ENCODE data around the gene ZCCHC2. TPM values are rescaled to one million over a fixed set of nuclear protein-coding genes. Genes with fewer than 3 reads are reported as not detected.

The ZCCHC2 gene
- total RNA-seq, 1 donor from 2014 or later = 21.0 TPM

DNA sequence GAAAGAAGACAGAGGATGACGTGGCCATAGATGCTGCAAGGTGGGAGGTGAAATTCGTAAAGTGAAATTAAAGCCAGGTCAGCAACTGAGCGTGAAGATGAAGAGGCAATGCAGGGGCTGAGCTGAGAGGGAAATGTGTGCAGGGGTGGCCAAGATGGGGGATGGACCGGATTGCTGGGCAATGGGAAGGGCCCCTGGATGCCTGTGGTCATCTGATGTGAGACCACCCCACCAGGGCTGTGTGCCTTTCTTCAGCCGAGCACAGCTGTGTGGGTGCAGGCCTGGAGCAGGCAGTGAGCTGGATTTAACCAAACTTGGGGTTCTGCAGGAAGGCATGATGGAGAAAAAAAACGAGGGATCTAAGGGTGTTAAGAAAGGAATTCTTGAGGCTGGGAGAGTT lies 80.4 kb downstream of the ZCCHC2 start:
- peaks cover 4% of the 10 kb centered on the region for H3K4me1 Mint-ChIP-seq (ENCODE audit: unreplicated experiment)
- no peaks in the 10 kb centered on the region for H3K36me3 Mint-ChIP-seq (ENCODE audit: low read depth, unreplicated experiment)
- DNase-seq (ENCODE audit: low spot score) = no peak
- H3K4me3 Mint-ChIP-seq (ENCODE audit: unreplicated experiment) = no peak overlapping the region
- no peaks in the 10 kb centered on the region for H3K9me3 Mint-ChIP-seq (ENCODE audit: unreplicated experiment)
- TF ChIP-seq, protein P1, sequence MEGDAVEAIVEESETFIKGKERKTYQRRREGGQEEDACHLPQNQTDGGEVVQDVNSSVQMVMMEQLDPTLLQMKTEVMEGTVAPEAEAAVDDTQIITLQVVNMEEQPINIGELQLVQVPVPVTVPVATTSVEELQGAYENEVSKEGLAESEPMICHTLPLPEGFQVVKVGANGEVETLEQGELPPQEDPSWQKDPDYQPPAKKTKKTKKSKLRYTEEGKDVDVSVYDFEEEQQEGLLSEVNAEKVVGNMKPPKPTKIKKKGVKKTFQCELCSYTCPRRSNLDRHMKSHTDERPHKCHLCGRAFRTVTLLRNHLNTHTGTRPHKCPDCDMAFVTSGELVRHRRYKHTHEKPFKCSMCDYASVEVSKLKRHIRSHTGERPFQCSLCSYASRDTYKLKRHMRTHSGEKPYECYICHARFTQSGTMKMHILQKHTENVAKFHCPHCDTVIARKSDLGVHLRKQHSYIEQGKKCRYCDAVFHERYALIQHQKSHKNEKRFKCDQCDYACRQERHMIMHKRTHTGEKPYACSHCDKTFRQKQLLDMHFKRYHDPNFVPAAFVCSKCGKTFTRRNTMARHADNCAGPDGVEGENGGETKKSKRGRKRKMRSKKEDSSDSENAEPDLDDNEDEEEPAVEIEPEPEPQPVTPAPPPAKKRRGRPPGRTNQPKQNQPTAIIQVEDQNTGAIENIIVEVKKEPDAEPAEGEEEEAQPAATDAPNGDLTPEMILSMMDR (IDR thresholded peaks at IDR 0.05; ENCODE audit: unreplicated experiment) = no peak
- H3K27ac Mint-ChIP-seq (ENCODE audit: unreplicated experiment) = no peak overlapping the region
- H3K27me3 Mint-ChIP-seq (ENCODE audit: unreplicated experiment) = peaks cover 10% of the 10 kb centered on the region

DNA sequence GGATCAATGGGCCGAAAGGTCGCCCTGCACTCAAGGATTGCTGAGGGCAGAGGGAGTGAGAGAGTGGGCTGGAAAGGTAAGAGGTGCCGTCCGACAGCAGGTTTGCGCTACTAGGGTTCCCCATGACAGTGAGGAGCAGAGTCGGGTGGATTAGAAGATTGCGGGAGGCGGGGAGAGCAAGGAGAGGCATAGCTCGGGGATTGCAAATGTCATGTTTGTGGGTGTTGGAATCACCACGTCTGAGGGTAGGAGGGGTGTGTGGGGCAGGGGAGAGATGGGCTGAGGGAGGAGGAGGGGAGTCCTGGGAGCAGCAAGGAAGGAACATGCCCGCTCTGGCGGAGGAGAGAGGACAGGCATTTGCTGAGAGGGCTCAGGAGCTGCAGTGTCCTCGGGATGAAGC lies 81.2 kb downstream of the ZCCHC2 start:
- no peak overlapping the region for H3K27ac Mint-ChIP-seq (ENCODE audit: unreplicated experiment)
- no peaks in the 10 kb centered on the region for H3K9me3 Mint-ChIP-seq (ENCODE audit: unreplicated experiment)
- TF ChIP-seq, protein P1 (IDR thresholded peaks at IDR 0.05; ENCODE audit: unreplicated experiment) = no peak
- DNase-seq (ENCODE audit: low spot score) = no peak
- no peaks in the 10 kb centered on the region for H3K36me3 Mint-ChIP-seq (ENCODE audit: low read depth, unreplicated experiment)
- H3K4me1 Mint-ChIP-seq (ENCODE audit: unreplicated experiment) = peaks cover 4% of the 10 kb centered on the region
- H3K4me3 Mint-ChIP-seq (ENCODE audit: unreplicated experiment) = no peak overlapping the region
- peaks cover 9% of the 10 kb centered on the region for H3K27me3 Mint-ChIP-seq (ENCODE audit: unreplicated experiment)

DNA sequence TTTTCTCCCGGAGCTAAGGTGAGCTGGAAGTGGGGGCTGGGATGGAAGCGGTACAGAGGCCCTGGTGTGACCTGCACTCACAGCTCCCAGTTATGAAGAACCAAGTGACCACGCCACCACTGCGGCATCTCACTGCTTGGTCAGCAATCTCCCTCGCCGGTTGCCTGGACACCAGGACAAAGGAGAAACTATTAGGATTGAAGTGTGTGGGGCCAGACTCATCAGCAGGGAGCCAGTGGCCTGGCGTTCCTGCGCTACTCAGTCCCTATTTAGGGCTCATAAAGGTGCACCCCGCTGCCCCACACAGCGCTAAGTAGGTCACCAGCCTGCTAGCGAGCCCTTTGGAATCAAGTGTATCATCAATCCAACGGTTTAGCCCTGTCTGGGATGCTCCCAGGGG lies 82.9 kb downstream of the ZCCHC2 start:
- peaks cover 8% of the 10 kb centered on the region for H3K27me3 Mint-ChIP-seq (ENCODE audit: unreplicated experiment)
- peaks cover 13% of the 10 kb centered on the region for H3K4me1 Mint-ChIP-seq (ENCODE audit: unreplicated experiment)
- H3K36me3 Mint-ChIP-seq (ENCODE audit: low read depth, unreplicated experiment) = no peaks in the 10 kb centered on the region
- no peak for DNase-seq (ENCODE audit: low spot score)
- TF ChIP-seq, protein P1 (IDR thresholded peaks at IDR 0.05; ENCODE audit: unreplicated experiment) = no peak
- no peak overlapping the region for H3K27ac Mint-ChIP-seq (ENCODE audit: unreplicated experiment)
- H3K9me3 Mint-ChIP-seq (ENCODE audit: unreplicated experiment) = no peaks in the 10 kb centered on the region
- no peak overlapping the region for H3K4me3 Mint-ChIP-seq (ENCODE audit: unreplicated experiment)

DNA sequence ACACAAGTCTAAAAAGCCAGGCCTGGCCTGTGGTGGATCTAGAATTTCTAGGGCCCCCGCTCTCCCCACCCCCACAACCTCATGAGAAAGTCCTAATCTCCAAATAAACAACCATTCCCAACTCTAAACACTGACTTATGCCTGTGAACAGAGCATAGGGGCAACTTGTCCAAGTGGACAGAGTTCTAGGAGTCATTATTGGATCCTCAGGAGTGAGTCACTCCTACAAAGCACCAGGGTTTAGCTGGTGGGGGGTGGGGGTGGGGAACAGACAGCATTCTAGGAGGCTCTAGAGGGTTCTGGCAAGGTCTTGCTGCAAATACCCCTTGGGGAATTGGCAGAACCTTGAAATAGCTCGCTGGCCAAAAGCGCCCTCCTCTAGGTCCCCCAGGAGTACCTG lies 83.3 kb downstream of the ZCCHC2 start:
- H3K27me3 Mint-ChIP-seq (ENCODE audit: unreplicated experiment) = peaks cover 8% of the 10 kb centered on the region
- H3K4me1 Mint-ChIP-seq (ENCODE audit: unreplicated experiment) = peaks cover 16% of the 10 kb centered on the region
- no peak for DNase-seq (ENCODE audit: low spot score)
- TF ChIP-seq, protein P1 (IDR thresholded peaks at IDR 0.05; ENCODE audit: unreplicated experiment) = no peak
- no peaks in the 10 kb centered on the region for H3K36me3 Mint-ChIP-seq (ENCODE audit: low read depth, unreplicated experiment)
- no peaks in the 10 kb centered on the region for H3K9me3 Mint-ChIP-seq (ENCODE audit: unreplicated experiment)
- H3K27ac Mint-ChIP-seq (ENCODE audit: unreplicated experiment) = no peak overlapping the region
- H3K4me3 Mint-ChIP-seq (ENCODE audit: unreplicated experiment) = no peak overlapping the region

DNA sequence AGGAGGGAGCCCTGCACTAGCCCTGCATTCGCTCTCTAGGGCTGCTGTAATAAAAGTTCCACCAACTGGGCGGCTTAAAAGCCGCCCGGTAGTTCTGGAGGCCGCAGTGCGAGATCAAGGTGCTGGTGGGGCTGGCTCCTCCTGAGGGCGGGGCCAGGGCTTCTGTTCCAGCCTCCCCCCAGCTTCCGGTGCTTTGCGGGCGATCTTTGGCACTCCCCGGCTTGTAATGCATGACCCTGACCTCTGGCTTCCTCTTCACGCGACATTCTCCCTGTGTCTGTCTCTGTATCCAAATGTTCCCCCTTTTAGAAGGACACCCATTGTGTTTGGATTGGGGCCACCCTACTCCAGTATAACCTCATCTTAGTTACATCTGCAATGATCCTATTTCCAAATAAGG lies 84.5 kb downstream of the ZCCHC2 start:
- H3K4me3 Mint-ChIP-seq (ENCODE audit: unreplicated experiment) = no peak overlapping the region
- H3K36me3 Mint-ChIP-seq (ENCODE audit: low read depth, unreplicated experiment) = no peaks in the 10 kb centered on the region
- peaks cover 8% of the 10 kb centered on the region for H3K27me3 Mint-ChIP-seq (ENCODE audit: unreplicated experiment)
- no peak for DNase-seq (ENCODE audit: low spot score)
- H3K4me1 Mint-ChIP-seq (ENCODE audit: unreplicated experiment) = peaks cover 16% of the 10 kb centered on the region
- H3K9me3 Mint-ChIP-seq (ENCODE audit: unreplicated experiment) = no peaks in the 10 kb centered on the region
- TF ChIP-seq, protein P1 (IDR thresholded peaks at IDR 0.05; ENCODE audit: unreplicated experiment) = no peak
- no peak overlapping the region for H3K27ac Mint-ChIP-seq (ENCODE audit: unreplicated experiment)

All from endothelial cell (in vitro differentiated cells).